Erythroblast (primary cell): ENCODE measurements around the gene DCLRE1C.
"Not testable (repeated sequence)": the region's sequence is repeated elsewhere in the genome, so short reads cannot be mapped to it uniquely, and the experiment has no call there.

Experiments used
- GATA1 ChIP-seq: IDR thresholded peaks from 2 replicates; pipeline ENCODE4 v1.6.1; 2011; ENCODE audit warnings: low read depth, mild to moderate bottlenecking, control low read depth, low read length, moderate library complexity
- POLR2A ChIP-seq: IDR thresholded peaks from 2 replicates; pipeline ENCODE4 v1.6.1; 2011; ENCODE audit warnings: mild to moderate bottlenecking, low read length

DNA sequence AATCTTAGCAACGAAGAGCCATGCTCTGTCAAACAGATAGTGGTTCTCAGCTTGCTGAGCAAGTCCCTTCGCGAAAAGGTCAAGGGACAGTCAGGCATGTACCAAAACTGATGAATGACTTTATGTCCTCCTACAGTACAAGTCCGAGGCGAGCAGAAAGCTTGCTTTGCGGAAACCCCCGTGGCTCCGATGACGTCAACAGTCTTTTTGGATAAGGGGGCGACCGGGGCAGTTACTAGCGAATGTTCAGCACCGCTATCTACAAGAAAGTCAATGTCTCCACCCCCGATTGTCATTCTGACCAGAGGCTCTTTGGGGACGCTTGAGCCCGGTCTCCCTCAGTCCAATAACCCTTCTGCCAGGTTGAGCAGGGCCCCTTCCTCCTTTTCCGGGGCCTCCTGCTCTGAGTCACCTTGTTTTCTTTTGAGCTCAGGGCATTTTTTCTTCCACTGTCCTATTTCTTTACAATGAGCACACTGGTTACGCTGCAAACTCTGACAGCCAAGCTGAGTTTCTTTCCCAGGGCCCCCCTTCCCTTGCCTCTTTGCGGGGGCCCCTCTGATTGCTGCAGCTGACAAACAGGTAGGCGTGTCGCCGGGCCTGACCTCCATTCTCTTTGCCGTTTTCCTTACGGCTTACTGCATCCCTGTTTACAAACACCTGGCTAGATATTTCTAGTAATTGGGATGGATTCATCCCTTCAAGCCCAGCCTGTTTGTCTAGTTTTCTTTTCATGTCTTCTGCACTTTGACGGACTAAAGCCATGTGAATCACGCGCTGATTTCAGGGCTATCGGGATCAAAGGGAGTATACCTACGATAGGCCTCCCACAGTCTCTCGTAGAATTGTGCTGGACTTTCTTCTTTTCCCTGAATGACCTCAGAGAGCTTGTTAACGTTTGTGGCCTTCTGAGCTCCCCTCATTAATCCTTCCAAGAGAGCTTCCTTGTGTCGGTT, 39.9 kb upstream of the DCLRE1C start:
- not testable (repeated sequence) for TF ChIP-seq POLR2A, GATA1
